H1 (cell line): ENCODE measurements around the gene ETFB. TPM values are rescaled to one million over a fixed set of nuclear protein-coding genes. Genes with fewer than 3 reads are reported as not detected.

Experiments used
- BRCA1 ChIP-seq: IDR thresholded peaks from 2 replicates; pipeline ENCODE4 v1.6.1; 2012; ENCODE audit warnings: low read depth, low read length, improper control_type of control experiment
- CEBPB ChIP-seq: IDR thresholded peaks from 2 replicates; pipeline ENCODE4 v1.6.1; 2012; ENCODE audit warnings: low read depth, low read length
- CHD7 ChIP-seq: fragments of 300-600 bp; sonication (generic); IDR thresholded peaks from 2 replicates; pipeline ENCODE4 v1.7.1; 2012; ENCODE audit warnings: low read length, moderate library complexity, mild to moderate bottlenecking, inconsistent platforms; ENCODE audit not compliant: insufficient replicate concordance
- PHF8 ChIP-seq: fragments of 200-600 bp; sonication (generic); conservative IDR thresholded peaks from 2 replicates; pipeline ENCODE4 v1.7.1; 2012; ENCODE audit warnings: low read depth, mild to moderate bottlenecking, inconsistent platforms, low read length, moderate library complexity
- RAD21 ChIP-seq, 2 experiments: IDR thresholded peaks in 1 of 2; conservative IDR thresholded peaks in 1 of 2; 2 replicates each; pipeline ENCODE4 v1.6.1; 2011; ENCODE audit warnings: low read depth in 2 of 2, low read length in 2 of 2, improper control_type of control experiment in 1 of 2, inconsistent platforms in 1 of 2, mild to moderate bottlenecking in 1 of 2, moderate library complexity in 1 of 2
- TCF12 ChIP-seq: IDR thresholded peaks from 2 replicates; pipeline ENCODE4 v1.6.1; 2011; ENCODE audit warnings: low read depth, mild to moderate bottlenecking, low read length
- TEAD4 ChIP-seq: IDR thresholded peaks from 2 replicates; pipeline ENCODE4 v1.6.1; 2012; ENCODE audit warnings: low read depth, low read length, inconsistent platforms, mixed read lengths
- polyA plus RNA-seq, 7 experiments: library from polyadenylated mRNA; depleted of rRNA in 3 of 7; stranded (reverse) in 5 of 7; unstranded in 2 of 7; fragments of >200 nt in 5 of 7; fragments of 200-250 nt in 2 of 7; gene quantifications; 1 replicate in 5 of 7; 2 replicates in 1 of 7; 4 replicates in 1 of 7; pipeline versions ENCODE4 v1.2.1 to v1.2.3, GENCODE V29; 2011 to 2013; ENCODE audit warnings: missing spikeins in 2 of 7, mixed read lengths in 2 of 7
- total RNA-seq: library from RNA; stranded (reverse); fragmentation: NEBNext Ultra II Directional; extraction: Animal tissue kit (Norgen Biotek cat#: 25700); gene quantifications from 2 replicates; pipeline ENCODE4 v1.2.1, GENCODE V29; 2021

ETFB gene
- total and polyA plus RNA-seq, 2 of the 8 experiments (the other 6 are each of a cell fraction or from before 2014, with no cell fraction given), result 40.0 to 66.5 TPM

DNA sequence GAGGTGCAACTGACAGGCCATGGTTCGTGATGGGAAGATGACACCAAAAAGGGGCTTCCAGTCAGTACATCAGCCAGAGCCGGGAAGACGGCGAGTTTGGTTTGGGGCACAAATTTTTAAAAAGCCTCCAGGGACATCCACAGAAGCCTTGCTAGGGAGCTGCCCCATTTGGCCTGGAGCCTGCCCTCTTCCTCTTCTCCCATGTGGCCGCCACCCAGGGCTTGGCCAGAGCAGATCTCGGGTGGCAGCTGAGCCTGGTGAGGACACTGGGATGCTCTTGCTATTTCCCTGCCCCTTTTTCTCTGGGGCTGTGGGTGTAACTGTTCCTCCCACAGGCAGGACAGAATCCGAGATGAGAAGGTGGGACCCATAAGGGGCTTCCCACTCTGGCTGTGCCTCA lies 8.2 kb downstream of the ETFB start (continued):
- TF ChIP-seq CHD7 (no peak), CEBPB (no peak), TEAD4 (no peak), RAD21 (IDR thresholded peaks at IDR 0.05 in 1 of 2, conservative IDR thresholded peaks at IDR 0.05 in 1 of 2; ENCODE audit: low read depth in 2 of 2, low read length in 2 of 2) (no peak), PHF8 (no peak), BRCA1 (no peak), TCF12 (no peak)
